H1 (cell line): Measurements from ENCODE around the gene LHFPL2. TPM values are rescaled to one million over a fixed set of nuclear protein-coding genes. Genes with fewer than 3 reads are reported as not detected.

ENCODE experiments used
- CTCF ChIA-PET: fragments of 300-600 bp; sonication (Branson Sonifier 250); formaldehyde crosslinking; loops from one replicate; lab custom pipeline; 2021; ENCODE audit not compliant: partially characterized antibody; lab: Charles Lee
- POLR2A ChIA-PET: fragments of 300-600 bp; sonication (Branson Sonifier 250); formaldehyde crosslinking; loops from one replicate; lab custom pipeline; 2021; ENCODE audit warnings: inconsistent platforms; ENCODE audit not compliant: partially characterized antibody; lab: Charles Lee
- DNase-seq, 2 experiments: peaks; one replicate each; pipeline versions ENCODE4 v3.0.0 to v3.0.0-alpha.2; 2010 to 2022; ENCODE audit warnings: low spot score in 2 of 2, low read depth in 1 of 2, mixed read lengths in 1 of 2
- FAIRE-seq: peaks from 2 replicates; lab custom pipeline; 2011; peaks lifted over from hg19 to GRCh38; lab: Jason Lieb, UNC
- H2AFZ ChIP-seq: 2 replicates; pipeline ENCODE4 v1.8.1; 2012; ENCODE audit warnings: low read length, inconsistent platforms
- H2AK5ac ChIP-seq: 2 replicates; pipeline ENCODE4 v1.6.1; 2013; ENCODE audit warnings: low read depth, low read length
- H2BK120ac ChIP-seq: replicated peaks from 2 replicates; pipeline ENCODE3; 2013; ENCODE audit warnings: low read depth, low read length, inconsistent platforms
- H2BK12ac ChIP-seq: 2 replicates; pipeline ENCODE4 v1.6.1; 2013; ENCODE audit warnings: low read depth, low read length
- H2BK15ac ChIP-seq: 2 replicates; pipeline ENCODE4 v1.6.1; 2013; ENCODE audit warnings: low read length
- H2BK20ac ChIP-seq: 2 replicates; pipeline ENCODE4 v1.6.1; 2013; ENCODE audit warnings: low read length
- H2BK5ac ChIP-seq: 2 replicates; pipeline ENCODE4 v1.6.1; 2013; ENCODE audit warnings: low read depth, low read length
- H3K14ac ChIP-seq: 2 replicates; pipeline ENCODE4 v1.6.1; 2013; ENCODE audit warnings: inconsistent platforms; ENCODE audit not compliant: insufficient read length
- H3K18ac ChIP-seq: 2 replicates; pipeline ENCODE4 v1.6.1; 2013; ENCODE audit warnings: low read length; ENCODE audit errors: extremely low read depth
- H3K23ac ChIP-seq: 2 replicates; pipeline ENCODE4 v1.6.1; 2013; ENCODE audit warnings: inconsistent platforms; ENCODE audit not compliant: insufficient read length
- H3K23me2 ChIP-seq: 2 replicates; pipeline ENCODE4 v1.6.1; 2013; ENCODE audit warnings: low read depth, low read length
- H3K27ac ChIP-seq: 2 replicates; pipeline ENCODE4 v1.6.1; 2011; ENCODE audit warnings: low read depth, low read length, inconsistent platforms
- H3K27me3 ChIP-seq, 4 experiments: replicated peaks in 1 of 4; 1 replicate in 1 of 4; 2 replicates in 3 of 4; pipeline versions ENCODE4 v1.6.1 to v1.8.1; 2011 to 2013; ENCODE audit warnings: low read length in 3 of 4, mild to moderate bottlenecking in 3 of 4, inconsistent platforms in 2 of 4, mixed read lengths in 2 of 4, moderate library complexity in 1 of 4; ENCODE audit not compliant: control insufficient read depth in 3 of 4, insufficient read depth in 3 of 4; ENCODE audit errors: extremely low read depth in 1 of 4
- H3K36me3 ChIP-seq, 4 experiments: 2 replicates each; pipeline versions ENCODE4 v1.6.1 to v1.8.1; 2011 to 2013; ENCODE audit warnings: mild to moderate bottlenecking in 4 of 4, low read length in 3 of 4, moderate library complexity in 2 of 4, control low read depth in 1 of 4, inconsistent platforms in 1 of 4; ENCODE audit not compliant: insufficient read depth in 4 of 4, control insufficient read depth in 2 of 4
- H3K4ac ChIP-seq: replicated peaks from 2 replicates; pipeline ENCODE3; 2013; ENCODE audit warnings: low read length, low read depth, mixed read lengths, inconsistent platforms; ENCODE audit not compliant: insufficient read length
- H3K4me1 ChIP-seq, 4 experiments: replicated peaks in 1 of 4; 1 replicate in 1 of 4; 2 replicates in 3 of 4; pipeline versions ENCODE4 v1.6.1 to v1.8.1; 2011 to 2013; ENCODE audit warnings: low read length in 3 of 4, inconsistent platforms in 2 of 4, mixed read lengths in 1 of 4; ENCODE audit not compliant: insufficient read depth in 4 of 4, control insufficient read depth in 3 of 4
- H3K4me2 ChIP-seq, 2 experiments: 2 replicates each; pipeline versions ENCODE4 v1.6.1 to v1.8.1; 2011 to 2013; ENCODE audit warnings: low read depth in 2 of 2, low read length in 2 of 2, control low read depth in 1 of 2, inconsistent platforms in 1 of 2, mild to moderate bottlenecking in 1 of 2; ENCODE audit not compliant: insufficient read depth in 1 of 2
- H3K4me3 ChIP-seq, 4 experiments: fragments of 200-600, 300-600 bp in 1 of 4; sonication (generic), shearing (Covaris generic), sonication (Bioruptor Twin) in 1 of 4; 2 replicates each; pipeline versions ENCODE4 v1.5.1 to v1.8.1; 2011 to 2016; ENCODE audit warnings: low read length in 4 of 4, low read depth in 3 of 4, control low read depth in 2 of 4, inconsistent platforms in 2 of 4, mild to moderate bottlenecking in 2 of 4, mixed read lengths in 1 of 4, moderate library complexity in 1 of 4; ENCODE audit not compliant: insufficient read depth in 2 of 4; ENCODE audit errors: extremely low read depth in 1 of 4
- H3K56ac ChIP-seq: replicated peaks from 2 replicates; pipeline ENCODE3; 2013; ENCODE audit warnings: low read depth, mild to moderate bottlenecking, mixed read lengths, low read length, inconsistent platforms; ENCODE audit not compliant: insufficient read length
- H3K79me1 ChIP-seq: 2 replicates; pipeline ENCODE4 v1.6.1; 2013; ENCODE audit warnings: low read depth, low read length, control low read depth
- H3K79me2 ChIP-seq, 2 experiments: 2 replicates each; pipeline versions ENCODE4 v1.6.1 to v1.8.1; 2012 to 2013; ENCODE audit warnings: low read length in 2 of 2, mild to moderate bottlenecking in 2 of 2, inconsistent platforms in 1 of 2; ENCODE audit not compliant: insufficient read depth in 2 of 2, control insufficient read depth in 1 of 2
- H3K9ac ChIP-seq, 4 experiments: replicated peaks in 1 of 4; 1 replicate in 1 of 4; 2 replicates in 3 of 4; pipeline versions ENCODE4 v1.6.1 to v1.8.1; 2011 to 2013; ENCODE audit warnings: low read depth in 3 of 4, low read length in 3 of 4, control low read depth in 2 of 4, mild to moderate bottlenecking in 2 of 4, moderate library complexity in 2 of 4, inconsistent platforms in 1 of 4; ENCODE audit errors: extremely low read depth in 1 of 4
- H3K9me3 ChIP-seq, 2 experiments: 2 replicates each; pipeline versions ENCODE4 v1.6.1 to v1.8.1; 2012 to 2013; ENCODE audit warnings: mild to moderate bottlenecking in 2 of 2, moderate library complexity in 2 of 2, control low read depth in 1 of 2, inconsistent platforms in 1 of 2, low read depth in 1 of 2, low read length in 1 of 2, mixed read lengths in 1 of 2; ENCODE audit not compliant: insufficient read depth in 2 of 2
- H4K20me1 ChIP-seq, 2 experiments: replicated peaks in 1 of 2; 2 replicates each; pipeline versions ENCODE3 to v1.8.1; 2011 to 2013; ENCODE audit warnings: inconsistent platforms in 2 of 2, low read length in 2 of 2, mild to moderate bottlenecking in 1 of 2; ENCODE audit not compliant: insufficient read depth in 2 of 2, control insufficient read depth in 1 of 2
- H4K5ac ChIP-seq: 2 replicates; pipeline ENCODE4 v1.6.1; 2013; ENCODE audit warnings: low read length, low read depth, mixed read lengths, inconsistent platforms; ENCODE audit not compliant: insufficient read length
- H4K8ac ChIP-seq: 2 replicates; pipeline ENCODE4 v1.8.0; 2013; ENCODE audit warnings: mild to moderate bottlenecking, moderate library complexity, low read length, inconsistent platforms; ENCODE audit not compliant: insufficient read depth; ENCODE audit errors: extremely low read depth
- H4K91ac ChIP-seq: replicated peaks from 2 replicates; pipeline ENCODE3; 2013; ENCODE audit warnings: low read length, mixed read lengths, inconsistent platforms; ENCODE audit not compliant: insufficient read length
- KDM4A ChIP-seq: IDR thresholded peaks from one replicate; pipeline ENCODE4 v1.7.1; 2012; ENCODE audit warnings: low read depth, mild to moderate bottlenecking, moderate library complexity, low read length, inconsistent platforms; ENCODE audit not compliant: severe bottlenecking
- RAD21 ChIP-seq, 2 experiments: IDR thresholded peaks in 1 of 2; conservative IDR thresholded peaks in 1 of 2; 2 replicates each; pipeline ENCODE4 v1.6.1; 2011; ENCODE audit warnings: low read depth in 2 of 2, low read length in 2 of 2, improper control_type of control experiment in 1 of 2, inconsistent platforms in 1 of 2, mild to moderate bottlenecking in 1 of 2, moderate library complexity in 1 of 2
- WGBS, 2 experiments: shearing (Covaris generic) in 1 of 2; methylation state at CpG; one replicate each; pipeline versions ENCODE4 v1.1.6 to v1.1.7; 2013 to 2015; ENCODE audit warnings: low lambda C conversion rate in 2 of 2, mixed read lengths in 2 of 2, inconsistent platforms in 1 of 2, low coverage in 1 of 2, missing lambda C conversion rate in 1 of 2; ENCODE audit not compliant: insufficient replicate concordance in 2 of 2, insufficient coverage in 1 of 2, insufficient read length in 1 of 2; ENCODE audit errors: extremely low coverage in 1 of 2, missing lambda C conversion rate in 1 of 2; 5-methylcytosine and 5-hydroxymethylcytosine counted together
- polyA plus RNA-seq, 7 experiments: library from polyadenylated mRNA; depleted of rRNA in 3 of 7; stranded (reverse) in 5 of 7; unstranded in 2 of 7; fragments of >200 nt in 5 of 7; fragments of 200-250 nt in 2 of 7; gene quantifications; 1 replicate in 5 of 7; 2 replicates in 1 of 7; 4 replicates in 1 of 7; pipeline versions ENCODE4 v1.2.1 to v1.2.3, GENCODE V29; 2011 to 2013; ENCODE audit warnings: missing spikeins in 2 of 7, mixed read lengths in 2 of 7
- total RNA-seq: library from RNA; stranded (reverse); fragmentation: NEBNext Ultra II Directional; extraction: Animal tissue kit (Norgen Biotek cat#: 25700); gene quantifications from 2 replicates; pipeline ENCODE4 v1.2.1, GENCODE V29; 2021

LHFPL2 gene
- total and polyA plus RNA-seq, 2 of the 8 experiments (the other 6 are each of a cell fraction or from before 2014, with no cell fraction given), result 9.6 to 43.0 TPM

GRCh38 chr5:78642701-78643100 is 5.9 kb downstream of the LHFPL2 start:
- peaks cover 4 to 20% (median 13%) of the 10 kb centered on the region in 4 experiments for H3K4me1 ChIP-seq
- no peak overlapping the region for H2BK15ac ChIP-seq
- no peak overlapping the region for H2BK5ac ChIP-seq
- H2BK120ac ChIP-seq, result no peak overlapping the region
- no peak overlapping the region for H3K4ac ChIP-seq
- no peak overlapping the region for H3K27ac ChIP-seq
- no peak overlapping the region for H4K91ac ChIP-seq
- H3K36me3 ChIP-seq, result peaks cover 0 to 4% (median 0%) of the 10 kb centered on the region in 4 experiments; a peak in 1 of 8 replicates
- CTCF ChIA-PET, result no interaction called here
- H2BK12ac ChIP-seq, result no peak overlapping the region
- H4K20me1 ChIP-seq, result peaks cover 18 to 23% of the 10 kb centered on the region in 2 experiments
- H4K5ac ChIP-seq, result no peak overlapping the region
- peaks cover 6% of the 10 kb centered on the region; the same call in 1 of the 2 replicates for H3K23me2 ChIP-seq
- H3K23ac ChIP-seq, result no peak overlapping the region
- H3K18ac ChIP-seq, result no peak overlapping the region
- DNase-seq, result no peak
- H3K79me2 ChIP-seq, result peaks cover 11 to 98% of the 10 kb centered on the region in 2 experiments
- 89% methylated on average over 1 of the region's 1 CpG; no CpG with 5 or more reads in 1 of the 2 experiments for WGBS, 2 experiments
- no peak overlapping the region for H3K4me2 ChIP-seq
- POLR2A ChIA-PET, result no interaction called here
- H3K56ac ChIP-seq, result no peak overlapping the region
- H3K27me3 ChIP-seq, result peaks cover 0 to 1% (median 0%) of the 10 kb centered on the region in 4 experiments; a peak in 1 of 7 replicates
- no peak overlapping the region for H3K14ac ChIP-seq
- H4K8ac ChIP-seq, result no peak overlapping the region
- H3K9me3 ChIP-seq, result no peaks in the 10 kb centered on the region
- no peak overlapping the region for H3K9ac ChIP-seq
- H2AK5ac ChIP-seq, result no peak overlapping the region
- no peak overlapping the region for H2AFZ ChIP-seq
- H2BK20ac ChIP-seq, result no peak overlapping the region
- TF ChIP-seq RAD21 (IDR thresholded peaks at IDR 0.05 in 1 of 2, conservative IDR thresholded peaks at IDR 0.05 in 1 of 2; ENCODE audit: low read depth in 2 of 2, low read length in 2 of 2) (no peak), KDM4A (no peak)
- peaks cover 11% of the 10 kb centered on the region for H3K79me1 ChIP-seq
- H3K4me3 ChIP-seq, result no peak overlapping the region
- no peak for FAIRE-seq
